ENCODE measurements around the gene ECT2L.

DNA sequence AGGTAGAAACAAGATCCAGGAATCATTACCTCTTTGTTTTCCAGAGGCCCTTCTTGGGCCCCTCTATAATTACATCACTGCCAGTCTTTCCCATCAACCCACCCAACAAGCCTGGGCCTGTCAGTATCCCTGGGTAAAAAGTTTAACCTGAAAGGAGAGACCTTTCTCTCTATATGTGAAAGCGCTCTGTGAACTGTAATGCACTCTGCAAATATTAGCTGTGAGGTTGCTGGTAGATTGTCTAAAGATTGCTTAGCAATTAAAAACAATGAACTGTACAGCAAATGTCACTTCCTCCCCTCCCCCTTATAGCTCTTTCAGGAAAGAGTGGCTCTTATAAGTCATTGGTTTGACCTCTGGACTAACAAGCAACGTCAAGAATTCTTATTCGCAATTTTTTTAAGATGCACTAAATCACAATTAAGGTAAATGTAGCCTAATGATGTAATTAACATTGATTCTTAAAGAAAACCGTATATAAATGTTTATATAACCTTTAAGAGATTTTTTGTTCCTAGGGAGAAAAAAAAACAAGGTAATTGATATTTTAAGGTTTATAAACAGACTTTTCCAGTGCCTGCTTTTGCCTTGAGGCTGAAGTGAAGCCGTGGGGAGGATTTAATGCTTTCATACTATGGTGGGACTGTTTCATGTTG, 18.4 kb downstream of the ECT2L start:
- TF ChIP-seq, protein P1, sequence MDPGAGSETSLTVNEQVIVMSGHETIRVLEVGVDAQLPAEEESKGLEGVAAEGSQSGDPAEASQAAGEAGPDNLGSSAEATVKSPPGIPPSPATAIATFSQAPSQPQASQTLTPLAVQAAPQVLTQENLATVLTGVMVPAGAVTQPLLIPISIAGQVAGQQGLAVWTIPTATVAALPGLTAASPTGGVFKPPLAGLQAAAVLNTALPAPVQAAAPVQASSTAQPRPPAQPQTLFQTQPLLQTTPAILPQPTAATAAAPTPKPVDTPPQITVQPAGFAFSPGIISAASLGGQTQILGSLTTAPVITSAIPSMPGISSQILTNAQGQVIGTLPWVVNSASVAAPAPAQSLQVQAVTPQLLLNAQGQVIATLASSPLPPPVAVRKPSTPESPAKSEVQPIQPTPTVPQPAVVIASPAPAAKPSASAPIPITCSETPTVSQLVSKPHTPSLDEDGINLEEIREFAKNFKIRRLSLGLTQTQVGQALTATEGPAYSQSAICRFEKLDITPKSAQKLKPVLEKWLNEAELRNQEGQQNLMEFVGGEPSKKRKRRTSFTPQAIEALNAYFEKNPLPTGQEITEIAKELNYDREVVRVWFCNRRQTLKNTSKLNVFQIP (CRISPR knock-in tag; IDR thresholded peaks at IDR 0.05; ENCODE audit: borderline replicate concordance, low read depth), result no peak
- TF ChIP-seq PPARA (CRISPR knock-in tag; IDR thresholded peaks at IDR 0.05; ENCODE audit: borderline replicate concordance) (no peak), ZFP30 (CRISPR knock-in tag; IDR thresholded peaks at IDR 0.05) (no peak), CSRNP3 (CRISPR knock-in tag; IDR thresholded peaks at IDR 0.05) (no peak), CSDC2 (CRISPR knock-in tag; IDR thresholded peaks at IDR 0.05) (no peak)

All from SK-N-SH treated with all-trans-retinoic acid at 6 μM for 48 hours (cell line).